Esophagus muscularis mucosa (tissue), 4 donors: Measurements from ENCODE around the gene SPTB. TPM values are rescaled to one million over a fixed set of nuclear protein-coding genes. Genes with fewer than 3 reads are reported as not detected.

Source experiments
- DNase-seq: peaks from one replicate; pipeline ENCODE4 v3.0.0-alpha.2; 2017; ENCODE audit errors: extremely low spot score
- H3K27ac ChIP-seq, 4 donors: fragments of 200-600 bp; sonication (generic); replicated peaks in 1 of 4; 1 replicate in 3 of 4; 2 replicates in 1 of 4; pipeline ENCODE4 v1.5.1; 2016 to 2019; ENCODE audit warnings: mild to moderate bottlenecking in 1 of 4
- H3K27me3 ChIP-seq, 4 donors: fragments of 200-600 bp; sonication (generic); one replicate each; pipeline versions ENCODE4 v1.5.1 to v1.6.0; 2016 to 2019
- H3K36me3 ChIP-seq, 4 donors: fragments of 200-600 bp; sonication (generic); one replicate each; pipeline ENCODE4 v1.5.1; 2016 to 2019
- H3K4me1 ChIP-seq, 4 donors: fragments of 200-600 bp; sonication (generic); one replicate each; pipeline ENCODE4 v1.5.1; 2016 to 2019
- H3K4me3 ChIP-seq, 4 donors: fragments of 200-600 bp; sonication (generic); 1 replicate in 2 of 4; 2 replicates in 2 of 4; pipeline ENCODE4 v1.5.1; 2016 to 2019; ENCODE audit warnings: mild to moderate bottlenecking in 4 of 4, moderate library complexity in 1 of 4
- H3K9me3 ChIP-seq, 4 donors: fragments of 200-600 bp; sonication (generic); 1 replicate in 3 of 4; 2 replicates in 1 of 4; pipeline ENCODE4 v1.5.1; 2016 to 2019
- CTCF ChIP-seq, 3 experiments: fragments of 200-600 bp in 2 of 3; fragments of 450-650 bp in 1 of 3; sonication (generic) in 2 of 3; IDR thresholded peaks; one replicate each; pipeline ENCODE4 v1.5.1; 2017 to 2019; ENCODE audit warnings: antibody characterized with exemption in 3 of 3, mild to moderate bottlenecking in 2 of 3, moderate library complexity in 1 of 3
- EP300 ChIP-seq: sonication (generic); formaldehyde crosslinking; IDR thresholded peaks from one replicate; pipeline ENCODE4 v1.6.1; 2017; ENCODE audit warnings: antibody characterized with exemption
- POLR2A ChIP-seq: fragments of 450-650 bp; IDR thresholded peaks from one replicate; pipeline ENCODE4 v1.6.1; 2017; ENCODE audit warnings: antibody characterized with exemption, moderate library complexity, mild to moderate bottlenecking, low read depth
- POLR2AphosphoS5 ChIP-seq, 2 donors: sonication (generic); formaldehyde crosslinking; IDR thresholded peaks; one replicate each; pipeline ENCODE4 v1.6.1; 2017; ENCODE audit warnings: antibody characterized with exemption in 2 of 2
- WGBS: methylation state at CpG from one replicate; pipeline ENCODE4 v1.1.5; 2018; 5-methylcytosine and 5-hydroxymethylcytosine counted together
- intact Hi-C: fragments of 100-400 bp; cut with DNase I; formaldehyde crosslinking; loops from one replicate; pipeline ENCODE4 v1.15.1; 2023
- total RNA-seq, 4 donors: library from RNA; depleted of rRNA; stranded (reverse); fragments of >200 nt; gene quantifications; one replicate each; pipeline versions ENCODE4 v1.1.0 to v1.2.1, GENCODE V29; 2016

The SPTB gene
- total RNA-seq, 4 donors from 2014 or later = 0.83 to 2.5 (median 1.8) TPM

DNA sequence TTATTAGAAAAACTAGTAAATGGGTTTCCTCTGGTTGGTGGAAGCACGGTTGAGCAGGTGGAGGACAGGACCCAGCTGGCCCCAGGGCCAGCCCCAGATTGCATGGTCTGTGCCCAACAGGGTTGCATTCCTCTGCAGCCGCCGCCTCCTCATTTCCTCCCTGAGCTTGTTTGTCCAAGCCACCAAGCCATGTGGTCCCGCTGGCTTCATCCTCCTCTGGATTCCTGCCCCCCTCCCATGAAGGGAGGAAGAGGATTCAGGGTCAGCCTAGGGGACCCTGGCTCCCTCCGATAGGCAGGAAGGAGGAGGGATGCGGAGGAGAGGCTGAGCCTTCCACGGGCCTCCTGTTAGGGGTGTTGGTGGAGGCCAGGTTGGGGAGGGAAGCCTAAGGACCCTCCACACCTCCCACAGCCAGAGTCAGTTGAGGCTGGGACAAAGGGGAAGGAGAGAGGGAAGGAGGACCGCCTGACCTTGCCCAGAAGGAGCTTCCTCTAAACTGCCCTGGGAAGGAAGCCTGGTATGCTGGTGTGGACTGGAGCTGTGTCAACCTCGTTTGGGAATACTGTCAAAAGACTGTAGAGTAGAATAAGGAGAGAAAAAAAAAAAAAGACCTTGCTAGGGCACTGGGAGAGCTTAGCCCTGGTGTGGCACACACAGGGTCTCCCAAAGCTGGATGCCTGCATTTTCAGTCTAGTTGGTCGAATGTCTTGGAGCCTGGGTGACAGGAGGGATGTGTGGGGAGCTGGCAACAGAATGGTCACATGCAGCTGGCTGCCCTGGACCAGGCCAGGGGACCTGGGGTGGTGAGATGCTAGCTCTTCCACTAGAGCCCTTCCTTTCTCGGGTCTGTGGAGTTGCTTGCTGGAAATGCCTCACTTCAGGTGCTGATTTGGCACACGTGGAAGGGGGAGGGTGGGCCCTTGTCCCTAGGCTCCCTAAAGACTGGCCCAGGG, 133.1 kb downstream of the SPTB start:
- Histone ChIP-seq H3K36me3 (peaks cover 20 to 57% (median 52%) of the 10 kb centered on the region in 4 donors), H3K27me3 (no peaks in the 10 kb centered on the region), H3K4me3 (no peak overlapping the region), H3K27ac (peak overlapping the region in 3 of 4 donors; percentile 12 to 29 (median 19)), H3K9me3 (no peaks in the 10 kb centered on the region), H3K4me1 (peaks cover 15 to 20% (median 17%) of the 10 kb centered on the region in 4 donors)
- 59% methylated on average over 12 of the region's 12 CpGs for WGBS
- TF ChIP-seq POLR2AphosphoS5 (IDR thresholded peaks at IDR 0.05) = no peak
- no peak for TF ChIP-seq EP300
- TF ChIP-seq POLR2A = no peak
- no peak for TF ChIP-seq CTCF (IDR thresholded peaks at IDR 0.05)
- intact Hi-C loops = loop anchor here (5.0 kb wide), 1 partner anchor 74 kb away; no protein-coding TSS in a partner anchor
- no peak for DNase-seq

- Histone ChIP-seq H3K27ac (peak overlapping the region; percentile 19 to 47 (median 40)), H3K4me3 (no peak overlapping the region), H3K9me3 (no peaks in the 10 kb centered on the region), H3K36me3 (peaks cover 30 to 67% (median 60%) of the 10 kb centered on the region in 4 donors), H3K27me3 (no peaks in the 10 kb centered on the region), H3K4me1 (peaks cover 15 to 20% (median 17%) of the 10 kb centered on the region in 4 donors)
- TF ChIP-seq POLR2A = no peak
- TF ChIP-seq POLR2AphosphoS5 (IDR thresholded peaks at IDR 0.05) = no peak
- TF ChIP-seq CTCF (IDR thresholded peaks at IDR 0.05) = peak; percentile 21 to 46 (median 45)
- TF ChIP-seq EP300 = no peak
- DNase-seq = no peak
- 58% methylated on average over 4 of the region's 8 CpGs for WGBS
- intact Hi-C loops = loop anchor here (5.0 kb wide), 1 partner anchor 73 kb away; no protein-coding TSS in a partner anchor
Measured at GRCh38 chr14:64745511-64746091, 134.1 kb downstream of the SPTB start.

GRCh38 chr14:64743061-64743460, 136.6 kb downstream of the SPTB start:
- TF ChIP-seq EP300 (no peak), POLR2A (no peak)
- H3K4me1 ChIP-seq = peaks cover 15 to 20% (median 17%) of the 10 kb centered on the region in 4 donors
- WGBS = 95% methylated on average over 24 of the region's 27 CpGs
- intact Hi-C loops = no loop called here
- no peaks in the 10 kb centered on the region for H3K27me3 ChIP-seq
- no peak overlapping the region for H3K4me3 ChIP-seq
- peaks cover 47 to 80% (median 68%) of the 10 kb centered on the region in 4 donors for H3K36me3 ChIP-seq
- DNase-seq = no peak
- no peak overlapping the region for H3K27ac ChIP-seq
- no peaks in the 10 kb centered on the region for H3K9me3 ChIP-seq

- Histone ChIP-seq H3K36me3 (peaks cover 47 to 86% (median 72%) of the 10 kb centered on the region in 4 donors), H3K27ac (no peak overlapping the region), H3K4me3 (no peak overlapping the region), H3K27me3 (no peaks in the 10 kb centered on the region), H3K9me3 (no peaks in the 10 kb centered on the region), H3K4me1 (peaks cover 15 to 20% (median 17%) of the 10 kb centered on the region in 4 donors)
- no peak for DNase-seq
- intact Hi-C loops = no loop called here
- 93% methylated on average over 14 of the region's 15 CpGs for WGBS
- no peak for TF ChIP-seq CTCF (IDR thresholded peaks at IDR 0.05)
- no peak for TF ChIP-seq POLR2A
- no peak for TF ChIP-seq EP300
- no peak for TF ChIP-seq POLR2AphosphoS5 (IDR thresholded peaks at IDR 0.05)
Measured at GRCh38 chr14:64741961-64742360, 137.7 kb downstream of the SPTB start.

GRCh38 chr14:64741200-64741599, 138.5 kb downstream of the SPTB start:
- Histone ChIP-seq H3K27ac (no peak overlapping the region), H3K27me3 (no peaks in the 10 kb centered on the region), H3K36me3 (peaks cover 47 to 94% (median 78%) of the 10 kb centered on the region in 4 donors), H3K4me3 (no peak overlapping the region), H3K9me3 (no peaks in the 10 kb centered on the region), H3K4me1 (peaks cover 7 to 13% (median 11%) of the 10 kb centered on the region in 4 donors)
- WGBS = 96% methylated on average over 11 of the region's 15 CpGs
- TF ChIP-seq CTCF (IDR thresholded peaks at IDR 0.05) (no peak), POLR2A (no peak), POLR2AphosphoS5 (IDR thresholded peaks at IDR 0.05) (no peak), EP300 (no peak)
- DNase-seq = no peak
- intact Hi-C loops = no loop called here
